Neural crest cell (in vitro differentiated cells): ENCODE measurements around the gene ALCAM. TPM values are rescaled to one million over a fixed set of nuclear protein-coding genes. Genes with fewer than 3 reads are reported as not detected.

Experiments
- DNase-seq: peaks from one replicate; pipeline ENCODE4 v3.0.0; 2021; ENCODE audit warnings: low read depth, mixed read lengths, low spot score
- H3K27ac Mint-ChIP-seq: one replicate; pipeline ENCODE4 v1.8.0; 2021; ENCODE audit warnings: mild to moderate bottlenecking, mixed read lengths; ENCODE audit not compliant: unreplicated experiment
- H3K27me3 Mint-ChIP-seq: 2 replicates; pipeline ENCODE4 v1.8.0; 2021; ENCODE audit warnings: low read depth, mild to moderate bottlenecking, mixed read lengths
- H3K36me3 Mint-ChIP-seq: 2 replicates; pipeline ENCODE4 v1.8.0; 2021; ENCODE audit warnings: low read depth, mild to moderate bottlenecking, mixed read lengths
- H3K4me1 Mint-ChIP-seq: 2 replicates; pipeline ENCODE4 v1.8.0; 2021; ENCODE audit warnings: mixed read lengths
- H3K4me3 Mint-ChIP-seq: one replicate; pipeline ENCODE4 v1.8.0; 2021; ENCODE audit warnings: mild to moderate bottlenecking, mixed read lengths
- H3K9me3 Mint-ChIP-seq: 2 replicates; pipeline ENCODE4 v1.8.0; 2021; ENCODE audit warnings: mixed read lengths
- total RNA-seq: library from RNA; stranded (reverse); gene quantifications from 2 replicates; pipeline ENCODE4 v1.2.1, GENCODE V29; 2021
- TF ChIP-seq, protein P1 (sequence below): fragments of 200-600 bp; sonication (generic); conservative IDR thresholded peaks from 2 replicates; pipeline ENCODE4 v1.5.0; 2021; ENCODE audit warnings: antibody characterized with exemption, mild to moderate bottlenecking

Gene ALCAM
- total RNA-seq, 1 donor from 2014 or later = 8.7 TPM

- Mint-ChIP-seq H3K27ac (no peak overlapping the region), H3K9me3 (peaks cover 16% of the 10 kb centered on the region), H3K27me3 (no peaks in the 10 kb centered on the region), H3K4me3 (no peak overlapping the region), H3K4me1 (peaks cover 33% of the 10 kb centered on the region), H3K36me3 (peaks cover 19% of the 10 kb centered on the region)
- DNase-seq = no peak
- TF ChIP-seq, protein P1, sequence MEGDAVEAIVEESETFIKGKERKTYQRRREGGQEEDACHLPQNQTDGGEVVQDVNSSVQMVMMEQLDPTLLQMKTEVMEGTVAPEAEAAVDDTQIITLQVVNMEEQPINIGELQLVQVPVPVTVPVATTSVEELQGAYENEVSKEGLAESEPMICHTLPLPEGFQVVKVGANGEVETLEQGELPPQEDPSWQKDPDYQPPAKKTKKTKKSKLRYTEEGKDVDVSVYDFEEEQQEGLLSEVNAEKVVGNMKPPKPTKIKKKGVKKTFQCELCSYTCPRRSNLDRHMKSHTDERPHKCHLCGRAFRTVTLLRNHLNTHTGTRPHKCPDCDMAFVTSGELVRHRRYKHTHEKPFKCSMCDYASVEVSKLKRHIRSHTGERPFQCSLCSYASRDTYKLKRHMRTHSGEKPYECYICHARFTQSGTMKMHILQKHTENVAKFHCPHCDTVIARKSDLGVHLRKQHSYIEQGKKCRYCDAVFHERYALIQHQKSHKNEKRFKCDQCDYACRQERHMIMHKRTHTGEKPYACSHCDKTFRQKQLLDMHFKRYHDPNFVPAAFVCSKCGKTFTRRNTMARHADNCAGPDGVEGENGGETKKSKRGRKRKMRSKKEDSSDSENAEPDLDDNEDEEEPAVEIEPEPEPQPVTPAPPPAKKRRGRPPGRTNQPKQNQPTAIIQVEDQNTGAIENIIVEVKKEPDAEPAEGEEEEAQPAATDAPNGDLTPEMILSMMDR = no peak
Observed at GRCh38 chr3:105495021-105495420, 128.3 kb downstream of the ALCAM start.

DNA sequence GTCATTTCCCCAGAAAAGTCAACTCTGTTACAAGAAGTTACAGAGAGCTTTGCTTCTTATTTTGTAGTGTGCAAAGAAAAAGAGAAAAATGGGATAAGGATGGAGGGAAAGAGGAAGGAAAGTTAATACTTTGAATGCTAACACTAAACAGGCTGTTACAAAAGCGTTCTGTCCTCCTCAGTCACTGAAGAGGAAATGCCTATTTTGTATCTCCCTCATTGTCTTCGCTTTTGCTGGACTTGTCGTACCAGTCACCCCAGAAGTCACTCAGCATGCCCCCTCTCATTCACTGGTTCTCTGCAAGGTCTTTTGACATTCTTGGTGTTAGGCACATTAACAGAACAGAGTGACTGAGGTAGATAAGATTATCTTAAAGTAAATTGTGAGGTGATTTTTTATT is 129.6 kb downstream of the ALCAM start:
- H3K27ac Mint-ChIP-seq = peak overlapping the region; percentile 52

DNA sequence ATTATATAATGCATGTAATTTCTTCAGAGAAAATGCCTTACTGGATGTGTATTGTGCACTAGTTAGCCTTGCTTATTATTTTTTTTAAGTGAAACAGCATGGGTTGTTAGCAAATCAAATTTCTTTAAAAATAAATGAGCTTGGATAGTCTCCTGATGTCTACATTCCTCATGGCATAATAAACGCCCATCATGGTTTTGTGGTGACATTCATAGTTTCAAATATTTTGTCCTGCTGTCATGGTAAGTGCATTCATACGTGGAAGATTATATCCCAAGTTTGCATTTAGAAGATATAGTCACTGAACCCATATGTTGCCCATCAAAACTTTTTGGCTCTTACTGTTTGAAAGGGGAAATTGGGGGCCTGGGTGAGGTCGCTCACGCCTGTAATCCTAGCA is 130.7 kb downstream of the ALCAM start:
- Mint-ChIP-seq H3K4me1 (peaks cover 48% of the 10 kb centered on the region), H3K9me3 (peaks cover 2% of the 10 kb centered on the region), H3K27ac (no peak overlapping the region), H3K4me3 (no peak overlapping the region), H3K27me3 (no peaks in the 10 kb centered on the region), H3K36me3 (peaks cover 2% of the 10 kb centered on the region)
- TF ChIP-seq, protein P1 = no peak
- no peak for DNase-seq

More for the DNA sequence above, 129.6 kb downstream of the ALCAM start:
- H3K4me3 Mint-ChIP-seq = no peak overlapping the region
- no peak for DNase-seq
- H3K36me3 Mint-ChIP-seq = peaks cover 10% of the 10 kb centered on the region
- no peaks in the 10 kb centered on the region for H3K27me3 Mint-ChIP-seq
- TF ChIP-seq, protein P1 = no peak
- peaks cover 44% of the 10 kb centered on the region for H3K4me1 Mint-ChIP-seq
- H3K9me3 Mint-ChIP-seq = peaks cover 10% of the 10 kb centered on the region

- TF ChIP-seq, protein P1 = no peak
- no peak overlapping the region for H3K4me3 Mint-ChIP-seq
- no peaks in the 10 kb centered on the region for H3K36me3 Mint-ChIP-seq
- H3K4me1 Mint-ChIP-seq = peaks cover 52% of the 10 kb centered on the region
- DNase-seq = no peak
- H3K27me3 Mint-ChIP-seq = no peaks in the 10 kb centered on the region
- H3K9me3 Mint-ChIP-seq = no peaks in the 10 kb centered on the region
- no peak overlapping the region for H3K27ac Mint-ChIP-seq
Observed at GRCh38 chr3:105499961-105500360, 133.3 kb downstream of the ALCAM start.

- Mint-ChIP-seq H3K4me1 (peaks cover 33% of the 10 kb centered on the region), H3K4me3 (no peak overlapping the region), H3K27me3 (no peaks in the 10 kb centered on the region), H3K27ac (no peak overlapping the region), H3K36me3 (no peaks in the 10 kb centered on the region), H3K9me3 (no peaks in the 10 kb centered on the region)
- TF ChIP-seq, protein P1 = no peak
- no peak for DNase-seq
Observed at GRCh38 chr3:105502333-105502732, 135.6 kb downstream of the ALCAM start.

DNA sequence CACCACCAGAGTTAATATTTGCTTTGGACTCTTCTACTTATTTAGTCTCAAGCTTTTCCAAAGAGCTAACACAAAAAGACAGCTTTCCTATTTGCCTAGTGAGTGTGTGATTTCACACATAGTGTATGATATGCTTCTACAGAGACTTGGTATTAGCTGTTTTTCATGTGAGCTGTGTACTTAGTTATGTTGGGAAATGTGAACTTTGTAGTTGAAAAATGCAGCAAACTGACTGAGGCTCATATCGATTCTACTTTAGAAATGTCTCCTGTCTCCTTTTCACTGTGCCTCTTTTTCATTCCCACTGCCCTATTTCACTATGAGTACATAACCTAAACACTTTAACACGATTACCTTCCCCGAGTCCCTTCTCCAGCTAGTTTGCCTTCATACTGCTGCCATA is 136.5 kb downstream of the ALCAM start:
- H3K4me1 Mint-ChIP-seq = peaks cover 33% of the 10 kb centered on the region
- no peaks in the 10 kb centered on the region for H3K36me3 Mint-ChIP-seq
- H3K4me3 Mint-ChIP-seq = no peak overlapping the region
- no peaks in the 10 kb centered on the region for H3K9me3 Mint-ChIP-seq
- H3K27me3 Mint-ChIP-seq = no peaks in the 10 kb centered on the region
- DNase-seq = no peak
- no peak overlapping the region for H3K27ac Mint-ChIP-seq
- TF ChIP-seq, protein P1 = no peak
